ENCODE measurements around the gene IDE. TPM values are rescaled to one million over a fixed set of nuclear protein-coding genes. Genes with fewer than 3 reads are reported as not detected.

The IDE gene
- total and polyA plus RNA-seq, 9 of the 15 experiments (the other 6 are each of a cell fraction or from before 2014, with no cell fraction given) = 10.2 to 50.6 (median 33.2) TPM

DNA sequence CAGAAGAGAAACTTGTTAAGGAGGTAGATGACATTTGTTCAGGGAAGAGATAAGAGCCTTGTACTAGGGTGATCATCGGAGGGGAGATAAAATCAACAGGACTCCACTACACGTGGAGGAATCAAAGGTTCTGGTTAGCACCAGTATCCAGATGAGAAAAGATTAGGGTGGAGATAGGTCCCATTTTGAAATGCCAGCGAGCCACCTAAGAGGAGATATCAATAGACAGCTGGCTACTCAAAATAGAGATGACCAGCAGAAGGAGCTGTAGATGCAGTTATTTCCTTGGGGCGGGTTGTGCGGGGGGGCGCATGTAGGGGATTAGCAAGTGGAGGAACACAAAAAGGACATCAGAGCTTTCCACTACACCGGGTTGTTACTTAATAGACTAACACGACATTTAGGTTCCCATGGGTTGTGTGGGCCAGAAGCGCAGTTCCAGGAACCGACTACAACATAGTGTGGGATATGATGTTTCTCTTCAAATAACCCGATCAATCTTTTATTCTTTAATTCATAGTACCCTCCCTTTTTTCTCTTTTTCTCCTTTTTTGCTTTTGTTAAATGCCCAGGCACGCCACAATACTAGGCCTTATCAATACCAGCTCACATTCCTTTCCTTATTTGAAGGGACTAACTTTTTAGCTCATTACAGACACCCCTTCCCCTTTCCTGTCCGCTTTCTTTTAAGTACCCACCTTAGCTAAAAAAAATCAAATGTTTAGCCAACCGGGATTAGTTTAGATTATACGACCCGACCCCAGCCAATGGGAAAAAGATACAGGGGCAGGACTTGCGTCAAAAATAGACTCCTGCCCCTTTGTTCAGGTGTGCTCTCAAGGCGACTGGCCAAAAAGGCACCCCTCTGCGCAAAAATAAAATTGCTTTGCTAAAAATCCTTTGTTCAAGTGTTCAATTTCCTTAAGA, 17.0 kb upstream of the IDE start (continued):
- TF ChIP-seq, protein P1, sequence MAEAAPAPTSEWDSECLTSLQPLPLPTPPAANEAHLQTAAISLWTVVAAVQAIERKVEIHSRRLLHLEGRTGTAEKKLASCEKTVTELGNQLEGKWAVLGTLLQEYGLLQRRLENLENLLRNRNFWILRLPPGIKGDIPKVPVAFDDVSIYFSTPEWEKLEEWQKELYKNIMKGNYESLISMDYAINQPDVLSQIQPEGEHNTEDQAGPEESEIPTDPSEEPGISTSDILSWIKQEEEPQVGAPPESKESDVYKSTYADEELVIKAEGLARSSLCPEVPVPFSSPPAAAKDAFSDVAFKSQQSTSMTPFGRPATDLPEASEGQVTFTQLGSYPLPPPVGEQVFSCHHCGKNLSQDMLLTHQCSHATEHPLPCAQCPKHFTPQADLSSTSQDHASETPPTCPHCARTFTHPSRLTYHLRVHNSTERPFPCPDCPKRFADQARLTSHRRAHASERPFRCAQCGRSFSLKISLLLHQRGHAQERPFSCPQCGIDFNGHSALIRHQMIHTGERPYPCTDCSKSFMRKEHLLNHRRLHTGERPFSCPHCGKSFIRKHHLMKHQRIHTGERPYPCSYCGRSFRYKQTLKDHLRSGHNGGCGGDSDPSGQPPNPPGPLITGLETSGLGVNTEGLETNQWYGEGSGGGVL (CRISPR knock-in tag; IDR thresholded peaks at IDR 0.05) = no peak
- TF ChIP-seq, protein P2, sequence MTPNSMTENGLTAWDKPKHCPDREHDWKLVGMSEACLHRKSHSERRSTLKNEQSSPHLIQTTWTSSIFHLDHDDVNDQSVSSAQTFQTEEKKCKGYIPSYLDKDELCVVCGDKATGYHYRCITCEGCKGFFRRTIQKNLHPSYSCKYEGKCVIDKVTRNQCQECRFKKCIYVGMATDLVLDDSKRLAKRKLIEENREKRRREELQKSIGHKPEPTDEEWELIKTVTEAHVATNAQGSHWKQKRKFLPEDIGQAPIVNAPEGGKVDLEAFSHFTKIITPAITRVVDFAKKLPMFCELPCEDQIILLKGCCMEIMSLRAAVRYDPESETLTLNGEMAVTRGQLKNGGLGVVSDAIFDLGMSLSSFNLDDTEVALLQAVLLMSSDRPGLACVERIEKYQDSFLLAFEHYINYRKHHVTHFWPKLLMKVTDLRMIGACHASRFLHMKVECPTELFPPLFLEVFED (CRISPR knock-in tag; conservative IDR thresholded peaks at IDR 0.05) = no peak
- TF ChIP-seq KDM1A (IDR thresholded peaks at IDR 0.05) (0 out of 4 replicates have a peak, but pooled peaks have one; percentile 16 to 25), ZNF197 (CRISPR knock-in tag; IDR thresholded peaks at IDR 0.05; ENCODE audit: low read depth) (peak; percentile 48; the same call in 1 of the 2 replicates), CTBP1 (IDR thresholded peaks at IDR 0.05; ENCODE audit: borderline replicate concordance) (0 out of 2 replicates have a peak, but pooled peaks have one; percentile 29), RBM14 (IDR thresholded peaks at IDR 0.05; ENCODE audit: borderline replicate concordance, insufficient read depth, low read depth, low read length) (no peak), MAZ (CRISPR knock-in tag; conservative IDR thresholded peaks at IDR 0.05 in 1 of 2, IDR thresholded peaks at IDR 0.05 in 1 of 2) (peak; percentile 73 to 84), FOXK2 (conservative IDR thresholded peaks at IDR 0.05 in 1 of 2, IDR thresholded peaks at IDR 0.05 in 1 of 2; ENCODE audit: low read depth in 2 of 2) (0 out of 4 replicates have a peak, but pooled peaks of 1 of the 2 experiments have one; percentile 32), ARID1B (IDR thresholded peaks at IDR 0.05) (peak; percentile 49; the same call in 1 of the 2 replicates), HSF4 (CRISPR knock-in tag; IDR thresholded peaks at IDR 0.05; ENCODE audit: borderline replicate concordance) (no peak), DDX20 (tag; IDR thresholded peaks at IDR 0.05; ENCODE audit: low read depth) (no peak), ZNF57 (CRISPR knock-in tag; IDR thresholded peaks at IDR 0.05) (no peak)
- TF ChIP-seq, protein P3, sequence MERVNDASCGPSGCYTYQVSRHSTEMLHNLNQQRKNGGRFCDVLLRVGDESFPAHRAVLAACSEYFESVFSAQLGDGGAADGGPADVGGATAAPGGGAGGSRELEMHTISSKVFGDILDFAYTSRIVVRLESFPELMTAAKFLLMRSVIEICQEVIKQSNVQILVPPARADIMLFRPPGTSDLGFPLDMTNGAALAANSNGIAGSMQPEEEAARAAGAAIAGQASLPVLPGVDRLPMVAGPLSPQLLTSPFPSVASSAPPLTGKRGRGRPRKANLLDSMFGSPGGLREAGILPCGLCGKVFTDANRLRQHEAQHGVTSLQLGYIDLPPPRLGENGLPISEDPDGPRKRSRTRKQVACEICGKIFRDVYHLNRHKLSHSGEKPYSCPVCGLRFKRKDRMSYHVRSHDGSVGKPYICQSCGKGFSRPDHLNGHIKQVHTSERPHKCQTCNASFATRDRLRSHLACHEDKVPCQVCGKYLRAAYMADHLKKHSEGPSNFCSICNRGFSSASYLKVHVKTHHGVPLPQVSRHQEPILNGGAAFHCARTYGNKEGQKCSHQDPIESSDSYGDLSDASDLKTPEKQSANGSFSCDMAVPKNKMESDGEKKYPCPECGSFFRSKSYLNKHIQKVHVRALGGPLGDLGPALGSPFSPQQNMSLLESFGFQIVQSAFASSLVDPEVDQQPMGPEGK (CRISPR knock-in tag; IDR thresholded peaks at IDR 0.05; ENCODE audit: borderline replicate concordance) = no peak
- TF ChIP-seq, protein P4, sequence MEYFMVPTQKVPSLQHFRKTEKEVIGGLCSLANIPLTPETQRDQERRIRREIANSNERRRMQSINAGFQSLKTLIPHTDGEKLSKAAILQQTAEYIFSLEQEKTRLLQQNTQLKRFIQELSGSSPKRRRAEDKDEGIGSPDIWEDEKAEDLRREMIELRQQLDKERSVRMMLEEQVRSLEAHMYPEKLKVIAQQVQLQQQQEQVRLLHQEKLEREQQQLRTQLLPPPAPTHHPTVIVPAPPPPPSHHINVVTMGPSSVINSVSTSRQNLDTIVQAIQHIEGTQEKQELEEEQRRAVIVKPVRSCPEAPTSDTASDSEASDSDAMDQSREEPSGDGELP (CRISPR knock-in tag; IDR thresholded peaks at IDR 0.05; ENCODE audit: borderline replicate concordance) = peak; percentile 65
- TF ChIP-seq, protein P5, sequence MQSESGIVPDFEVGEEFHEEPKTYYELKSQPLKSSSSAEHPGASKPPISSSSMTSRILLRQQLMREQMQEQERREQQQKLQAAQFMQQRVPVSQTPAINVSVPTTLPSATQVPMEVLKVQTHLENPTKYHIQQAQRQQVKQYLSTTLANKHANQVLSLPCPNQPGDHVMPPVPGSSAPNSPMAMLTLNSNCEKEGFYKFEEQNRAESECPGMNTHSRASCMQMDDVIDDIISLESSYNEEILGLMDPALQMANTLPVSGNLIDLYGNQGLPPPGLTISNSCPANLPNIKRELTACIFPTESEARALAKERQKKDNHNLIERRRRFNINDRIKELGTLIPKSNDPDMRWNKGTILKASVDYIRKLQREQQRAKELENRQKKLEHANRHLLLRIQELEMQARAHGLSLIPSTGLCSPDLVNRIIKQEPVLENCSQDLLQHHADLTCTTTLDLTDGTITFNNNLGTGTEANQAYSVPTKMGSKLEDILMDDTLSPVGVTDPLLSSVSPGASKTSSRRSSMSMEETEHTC (IDR thresholded peaks at IDR 0.05) = no peak
- TF ChIP-seq, protein P6, sequence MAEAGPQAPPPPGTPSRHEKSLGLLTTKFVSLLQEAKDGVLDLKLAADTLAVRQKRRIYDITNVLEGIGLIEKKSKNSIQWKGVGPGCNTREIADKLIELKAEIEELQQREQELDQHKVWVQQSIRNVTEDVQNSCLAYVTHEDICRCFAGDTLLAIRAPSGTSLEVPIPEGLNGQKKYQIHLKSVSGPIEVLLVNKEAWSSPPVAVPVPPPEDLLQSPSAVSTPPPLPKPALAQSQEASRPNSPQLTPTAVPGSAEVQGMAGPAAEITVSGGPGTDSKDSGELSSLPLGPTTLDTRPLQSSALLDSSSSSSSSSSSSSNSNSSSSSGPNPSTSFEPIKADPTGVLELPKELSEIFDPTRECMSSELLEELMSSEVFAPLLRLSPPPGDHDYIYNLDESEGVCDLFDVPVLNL (CRISPR knock-in tag; IDR thresholded peaks at IDR 0.05; ENCODE audit: low read depth) = no peak

Data from K562 (cell line).